Measurements from ENCODE around the gene SALL1.

SALL1 gene

DNA sequence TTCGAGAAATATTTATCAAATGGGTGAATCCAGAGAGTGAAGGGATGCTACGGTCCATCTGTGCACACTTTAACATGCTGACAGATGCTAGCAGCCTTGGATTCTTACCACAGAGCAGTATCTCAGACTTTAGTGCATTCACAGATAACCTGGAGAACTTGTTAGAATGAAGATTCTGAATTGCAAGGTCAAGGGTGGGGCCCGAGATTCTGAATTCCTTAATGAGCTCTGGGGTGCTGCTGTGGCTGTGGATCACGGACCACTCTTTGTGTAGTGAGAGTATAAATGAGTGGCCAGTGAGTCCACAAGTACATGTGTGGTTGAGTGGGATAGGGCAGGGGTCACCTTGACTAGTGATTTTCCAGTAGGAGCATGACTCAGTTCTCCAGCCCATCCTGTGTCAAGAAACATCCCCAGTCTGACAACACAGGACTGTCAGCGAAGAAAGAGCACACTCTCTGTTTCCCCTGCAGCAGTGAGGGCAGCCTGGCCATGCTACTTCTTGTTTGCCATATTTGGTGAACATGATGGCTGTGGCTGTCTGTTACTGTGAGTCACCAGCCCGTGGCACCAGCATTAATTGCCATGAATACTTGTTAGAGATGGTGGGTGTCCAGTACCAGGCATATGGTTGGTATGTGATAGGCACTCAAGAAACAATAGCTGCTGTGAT lies 13.0 kb upstream of the SALL1 start:
- no peak overlapping the region for H2BK120ac ChIP-seq (ENCODE audit: low read depth, low read length)
- no peak overlapping the region for H3K56ac ChIP-seq (ENCODE audit: low read length)
- no peak for DNase-seq

DNA sequence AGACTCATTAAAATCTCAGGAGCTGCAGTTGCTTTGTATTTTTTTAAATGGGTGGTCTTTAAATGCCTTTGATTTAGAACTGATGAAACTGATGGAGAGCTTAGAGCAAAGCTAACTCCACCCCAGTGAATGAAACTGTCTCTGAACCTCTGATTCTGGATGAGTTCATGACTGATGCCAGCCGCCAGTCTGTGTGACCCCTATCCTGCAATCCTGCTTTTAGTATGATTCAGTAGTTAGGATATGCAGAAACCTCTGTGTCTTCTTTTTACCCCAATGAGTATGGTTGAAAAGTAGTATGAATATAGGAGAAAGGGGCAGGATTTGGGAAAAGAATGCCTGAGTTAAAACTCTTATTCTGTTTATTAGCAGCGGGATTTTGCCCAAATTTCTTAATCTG lies 12.3 kb upstream of the SALL1 start:
- no CpG with 5 or more reads among the region's 2 CpGs for WGBS (ENCODE audit: extremely low coverage, insufficient coverage, low lambda C conversion rate)
- Histone ChIP-seq H3K4me1 (ENCODE audit: control insufficient read depth, low read depth, low read length) (no peaks in the 10 kb centered on the region), H3K79me1 (ENCODE audit: low read length) (no peaks in the 10 kb centered on the region), H3K56ac (ENCODE audit: low read length) (no peak overlapping the region), H4K8ac (ENCODE audit: low read depth, low read length) (no peak overlapping the region), H2BK5ac (ENCODE audit: low read length) (no peak overlapping the region), H2BK120ac (ENCODE audit: low read depth, low read length) (no peak overlapping the region), H3K4ac (ENCODE audit: low read depth, low read length) (no peak overlapping the region), H3K23ac (ENCODE audit: low read length) (no peak overlapping the region), H3K79me2 (ENCODE audit: control insufficient read depth, insufficient read depth, low read length) (no peaks in the 10 kb centered on the region), H3K18ac (ENCODE audit: low read length) (no peak overlapping the region), H2BK15ac (replicated peaks; ENCODE audit: low read depth) (no peak overlapping the region), H3K4me3 (ENCODE audit: low read length) (no peak overlapping the region), H4K5ac (ENCODE audit: low read length) (no peak overlapping the region), H3K9ac (ENCODE audit: low read length) (no peak overlapping the region), H3K4me2 (ENCODE audit: low read length) (no peak overlapping the region), H2AK5ac (ENCODE audit: low read length) (no peak overlapping the region), H3K27me3 (ENCODE audit: insufficient read depth, low read length, poor library complexity) (no peaks in the 10 kb centered on the region), H3K27ac (ENCODE audit: low read depth, low read length) (no peak overlapping the region), H3K36me3 (ENCODE audit: control insufficient read depth, insufficient read depth, low read length) (no peaks in the 10 kb centered on the region)
- no peak for DNase-seq

More for the DNA sequence above, 13.0 kb upstream of the SALL1 start:
- Histone ChIP-seq H3K4me1 (ENCODE audit: control insufficient read depth, low read depth, low read length) (no peaks in the 10 kb centered on the region), H2BK5ac (ENCODE audit: low read length) (no peak overlapping the region), H3K27me3 (ENCODE audit: insufficient read depth, low read length, poor library complexity) (no peaks in the 10 kb centered on the region), H3K27ac (ENCODE audit: low read depth, low read length) (no peak overlapping the region), H3K4me2 (ENCODE audit: low read length) (no peak overlapping the region), H3K36me3 (ENCODE audit: control insufficient read depth, insufficient read depth, low read length) (no peaks in the 10 kb centered on the region), H2AK5ac (ENCODE audit: low read length) (no peak overlapping the region), H2BK15ac (replicated peaks; ENCODE audit: low read depth) (no peak overlapping the region), H3K18ac (ENCODE audit: low read length) (no peak overlapping the region), H3K79me2 (ENCODE audit: control insufficient read depth, insufficient read depth, low read length) (no peaks in the 10 kb centered on the region), H3K9ac (ENCODE audit: low read length) (no peak overlapping the region), H3K23ac (ENCODE audit: low read length) (no peak overlapping the region), H4K5ac (ENCODE audit: low read length) (no peak overlapping the region), H3K4ac (ENCODE audit: low read depth, low read length) (no peak overlapping the region), H3K79me1 (ENCODE audit: low read length) (no peaks in the 10 kb centered on the region), H4K8ac (ENCODE audit: low read depth, low read length) (no peak overlapping the region), H3K4me3 (ENCODE audit: low read length) (no peak overlapping the region)
- WGBS (ENCODE audit: extremely low coverage, insufficient coverage, low lambda C conversion rate) = no CpG with 5 or more reads among the region's 6 CpGs

DNA sequence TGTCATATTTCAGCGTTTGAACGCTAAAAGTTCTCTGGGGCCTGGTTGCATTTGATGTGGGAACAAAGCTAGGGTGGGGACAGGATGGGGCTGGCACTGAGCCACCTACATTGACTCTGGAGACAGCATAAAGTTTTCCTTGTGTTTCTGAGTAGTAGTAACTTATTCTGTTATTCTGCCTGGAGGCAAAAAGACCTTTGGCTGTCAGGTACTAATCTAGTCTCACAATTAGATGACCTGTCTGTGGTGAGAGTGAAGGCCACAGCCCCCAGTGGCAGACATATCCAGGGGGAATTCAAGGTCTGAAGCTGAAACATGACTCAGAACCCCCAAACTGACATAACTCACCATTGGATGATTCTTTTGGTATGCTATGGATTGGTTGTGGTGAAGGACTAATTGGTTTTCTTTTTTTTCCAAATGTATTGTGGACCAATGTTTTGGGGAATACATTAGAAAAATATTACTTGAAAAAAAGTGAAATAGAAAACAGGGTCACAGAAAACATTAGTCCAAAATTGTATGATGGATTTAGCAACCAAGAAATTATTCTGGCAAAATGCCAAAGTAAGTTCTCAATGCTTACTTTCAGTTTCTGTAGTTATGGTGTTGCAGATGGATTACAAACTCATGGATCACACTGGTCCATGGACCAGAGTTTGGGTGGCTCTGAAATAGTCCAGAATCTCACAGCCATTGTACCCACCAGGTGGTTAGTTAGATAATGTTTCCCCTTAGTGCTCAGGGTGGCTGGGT lies 10.5 kb upstream of the SALL1 start:
- Histone ChIP-seq H3K4me2 (ENCODE audit: low read length) (no peak overlapping the region), H3K27me3 (ENCODE audit: insufficient read depth, low read length, poor library complexity) (no peaks in the 10 kb centered on the region), H3K4ac (ENCODE audit: low read depth, low read length) (no peak overlapping the region), H2BK120ac (ENCODE audit: low read depth, low read length) (no peak overlapping the region), H4K8ac (ENCODE audit: low read depth, low read length) (no peak overlapping the region), H3K79me1 (ENCODE audit: low read length) (no peaks in the 10 kb centered on the region), H3K79me2 (ENCODE audit: control insufficient read depth, insufficient read depth, low read length) (no peaks in the 10 kb centered on the region), H3K27ac (ENCODE audit: low read depth, low read length) (no peak overlapping the region), H3K4me3 (ENCODE audit: low read length) (no peak overlapping the region), H3K23ac (ENCODE audit: low read length) (no peak overlapping the region), H3K18ac (ENCODE audit: low read length) (no peak overlapping the region), H2BK5ac (ENCODE audit: low read length) (no peak overlapping the region), H3K36me3 (ENCODE audit: control insufficient read depth, insufficient read depth, low read length) (no peaks in the 10 kb centered on the region), H3K9ac (ENCODE audit: low read length) (no peak overlapping the region), H2AK5ac (ENCODE audit: low read length) (no peak overlapping the region), H4K5ac (ENCODE audit: low read length) (no peak overlapping the region), H3K56ac (ENCODE audit: low read length) (no peak overlapping the region), H2BK15ac (replicated peaks; ENCODE audit: low read depth) (no peak overlapping the region), H3K4me1 (ENCODE audit: control insufficient read depth, low read depth, low read length) (no peaks in the 10 kb centered on the region)
- WGBS (ENCODE audit: extremely low coverage, insufficient coverage, low lambda C conversion rate) = no CpG with 5 or more reads among the region's 2 CpGs
- DNase-seq = no peak

DNA sequence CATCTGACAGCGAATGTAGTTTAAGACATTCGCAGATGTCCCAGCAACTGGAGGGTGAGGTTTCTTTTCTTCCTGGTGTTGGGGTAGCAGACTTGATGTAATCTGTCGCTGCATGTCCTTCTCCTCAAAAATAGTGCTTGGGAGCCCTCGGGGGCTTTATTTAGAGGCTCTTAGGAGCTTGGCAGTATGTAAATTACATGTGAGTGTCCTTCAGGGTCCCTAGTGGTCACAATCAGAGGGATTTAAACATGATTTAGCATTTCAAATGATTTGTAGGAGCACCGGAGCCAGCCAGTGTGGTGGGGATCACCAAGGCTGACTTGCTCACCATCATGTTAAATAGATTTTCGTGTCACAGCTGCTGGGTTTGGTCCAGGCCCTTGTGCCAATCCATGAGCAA lies 8.8 kb upstream of the SALL1 start:
- no CpG with 5 or more reads among the region's 6 CpGs for WGBS (ENCODE audit: extremely low coverage, insufficient coverage, low lambda C conversion rate)
- Histone ChIP-seq H3K36me3 (ENCODE audit: control insufficient read depth, insufficient read depth, low read length) (no peaks in the 10 kb centered on the region), H3K18ac (ENCODE audit: low read length) (no peak overlapping the region), H3K79me2 (ENCODE audit: control insufficient read depth, insufficient read depth, low read length) (no peaks in the 10 kb centered on the region), H3K56ac (ENCODE audit: low read length) (no peak overlapping the region), H3K4me3 (ENCODE audit: low read length) (no peak overlapping the region), H2BK5ac (ENCODE audit: low read length) (no peak overlapping the region), H2BK15ac (replicated peaks; ENCODE audit: low read depth) (no peak overlapping the region), H3K27ac (ENCODE audit: low read depth, low read length) (no peak overlapping the region), H2AK5ac (ENCODE audit: low read length) (no peak overlapping the region), H4K5ac (ENCODE audit: low read length) (no peak overlapping the region), H3K79me1 (ENCODE audit: low read length) (no peaks in the 10 kb centered on the region), H2BK120ac (ENCODE audit: low read depth, low read length) (no peak overlapping the region), H4K8ac (ENCODE audit: low read depth, low read length) (no peak overlapping the region), H3K27me3 (ENCODE audit: insufficient read depth, low read length, poor library complexity) (no peaks in the 10 kb centered on the region), H3K4me1 (ENCODE audit: control insufficient read depth, low read depth, low read length) (peaks cover 2% of the 10 kb centered on the region), H3K4ac (ENCODE audit: low read depth, low read length) (no peak overlapping the region), H3K23ac (ENCODE audit: low read length) (no peak overlapping the region), H3K9ac (ENCODE audit: low read length) (no peak overlapping the region), H3K4me2 (ENCODE audit: low read length) (no peak overlapping the region)
- DNase-seq = no peak

DNA sequence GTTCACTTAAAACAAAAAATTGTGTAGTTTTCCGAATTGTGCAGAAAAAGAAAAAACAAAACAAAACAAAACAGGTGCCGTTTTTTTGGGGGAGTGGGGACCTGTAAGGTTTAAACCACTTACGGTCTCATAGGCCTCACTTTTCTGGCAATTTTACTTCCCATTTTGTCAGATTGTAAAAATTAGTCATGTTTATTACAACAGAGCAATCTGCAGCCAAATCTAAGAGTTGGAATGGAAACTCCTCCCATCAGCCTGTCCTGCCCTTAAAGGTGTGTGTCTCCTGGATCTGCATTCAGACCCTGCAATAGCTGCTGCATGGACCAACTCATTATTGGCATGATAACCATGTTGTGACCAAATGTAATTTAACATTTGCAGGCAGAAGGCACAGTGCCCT lies 8.2 kb upstream of the SALL1 start:
- H2BK15ac ChIP-seq (replicated peaks; ENCODE audit: low read depth) = no peak overlapping the region
- H3K4me2 ChIP-seq (ENCODE audit: low read length) = no peak overlapping the region
- H3K4me3 ChIP-seq (ENCODE audit: low read length) = no peak overlapping the region
- H3K56ac ChIP-seq (ENCODE audit: low read length) = no peak overlapping the region
- no peaks in the 10 kb centered on the region for H3K79me1 ChIP-seq (ENCODE audit: low read length)
- H3K18ac ChIP-seq (ENCODE audit: low read length) = no peak overlapping the region
- DNase-seq = no peak
- no peak overlapping the region for H3K23ac ChIP-seq (ENCODE audit: low read length)
- no peaks in the 10 kb centered on the region for H3K27me3 ChIP-seq (ENCODE audit: insufficient read depth, low read length, poor library complexity)
- H2BK120ac ChIP-seq (ENCODE audit: low read depth, low read length) = no peak overlapping the region
- H3K36me3 ChIP-seq (ENCODE audit: control insufficient read depth, insufficient read depth, low read length) = no peaks in the 10 kb centered on the region
- no peak overlapping the region for H3K27ac ChIP-seq (ENCODE audit: low read depth, low read length)
- H4K5ac ChIP-seq (ENCODE audit: low read length) = no peak overlapping the region
- H3K4me1 ChIP-seq (ENCODE audit: control insufficient read depth, low read depth, low read length) = peaks cover 4% of the 10 kb centered on the region
- H3K9ac ChIP-seq (ENCODE audit: low read length) = no peak overlapping the region
- H4K8ac ChIP-seq (ENCODE audit: low read depth, low read length) = no peak overlapping the region
- no peak overlapping the region for H2AK5ac ChIP-seq (ENCODE audit: low read length)
- H2BK5ac ChIP-seq (ENCODE audit: low read length) = no peak overlapping the region
- no CpG with 5 or more reads among the region's 3 CpGs for WGBS (ENCODE audit: extremely low coverage, insufficient coverage, low lambda C conversion rate)
- H3K4ac ChIP-seq (ENCODE audit: low read depth, low read length) = no peak overlapping the region
- H3K79me2 ChIP-seq (ENCODE audit: control insufficient read depth, insufficient read depth, low read length) = no peaks in the 10 kb centered on the region

Measured in mesendoderm (in vitro differentiated cells).